ENCODE data around the gene SSC5D. TPM values are rescaled to one million over a fixed set of nuclear protein-coding genes. Genes with fewer than 3 reads are reported as not detected.

SSC5D gene
- total and polyA plus RNA-seq, 2 of the 4 experiments (the other 2 are of a cell fraction), result 1.4 to 19.1 TPM

DNA sequence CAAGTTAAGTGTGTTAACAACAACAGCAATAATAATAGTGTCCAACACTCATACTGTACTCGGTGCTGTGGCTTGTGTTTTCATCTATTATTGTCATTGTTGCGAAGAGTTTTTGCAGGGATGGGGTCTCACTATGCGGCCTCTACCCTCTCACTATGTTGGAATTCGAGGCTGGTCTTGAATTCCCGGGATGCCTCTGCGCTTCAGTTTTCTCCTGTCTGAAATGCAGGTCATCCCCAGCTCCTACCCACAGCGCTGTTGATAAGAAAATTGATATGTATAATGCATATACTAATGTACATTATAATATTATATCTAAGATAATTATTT, 62.0 kb downstream of the SSC5D start:
- Histone ChIP-seq H3K4me3 (ENCODE audit: insufficient read depth, low read depth, low read length) (no peak overlapping the region), H2BK15ac (ENCODE audit: low read depth, low read length) (peak overlapping the region; percentile 85; the same call in 2 of the 3 replicates), H3K4me2 (ENCODE audit: low read depth, low read length) (peak overlapping the region; percentile 27), H3K27me3 (ENCODE audit: control insufficient read depth, insufficient read depth, low read length) (no peaks in the 10 kb centered on the region), H3K4ac (ENCODE audit: low read depth, low read length) (peak overlapping the region; percentile 90), H3K27ac (ENCODE audit: insufficient read depth, low read length) (peak overlapping the region; percentile 84), H2BK20ac (ENCODE audit: low read depth, low read length) (peak overlapping the region; percentile 89), H2AFZ (replicated peaks; ENCODE audit: low read length, poor library complexity) (peak overlapping the region; percentile 92), H2BK120ac (ENCODE audit: low read depth, low read length) (peak overlapping the region; percentile 96), H4K8ac (ENCODE audit: low read depth in 2 of 2, low read length in 2 of 2) (peak overlapping the region; percentile 48 to 84), H4K5ac (ENCODE audit: low read depth, low read length) (peak overlapping the region; percentile 96), H3K79me1 (ENCODE audit: low read depth in 1 of 2, low read length in 2 of 2) (no peaks in the 10 kb centered on the region; a peak in 1 of 4 replicates), H3K4me1 (ENCODE audit: control insufficient read depth, insufficient read depth, low read length) (peaks cover 34% of the 10 kb centered on the region), H3K36me3 (ENCODE audit: control insufficient read depth, insufficient read depth, low read length) (no peaks in the 10 kb centered on the region), H3K23ac (ENCODE audit: low read depth, low read length) (peak overlapping the region; percentile 94), H2AK5ac (ENCODE audit: low read depth, low read length) (peak overlapping the region; percentile 96), H2BK5ac (ENCODE audit: low read depth, low read length, poor library complexity, severe bottlenecking) (peak overlapping the region; percentile 97), H3K14ac (replicated peaks; ENCODE audit: low read depth, low read length) (peak overlapping the region; percentile 96), H3K9me1 (ENCODE audit: insufficient read depth, low read length) (peaks cover 15% of the 10 kb centered on the region), H2AK9ac (replicated peaks; ENCODE audit: low read depth, low read length, poor library complexity) (peak overlapping the region; percentile 80), H4K20me1 (ENCODE audit: insufficient read depth, low read length) (no peaks in the 10 kb centered on the region), H4K91ac (ENCODE audit: insufficient read depth, low read depth, low read length) (peak overlapping the region; percentile 97), H3K9me3 (ENCODE audit: control insufficient read depth, insufficient read depth, low read length) (no peaks in the 10 kb centered on the region), H3K18ac (ENCODE audit: low read depth, low read length) (peak overlapping the region; percentile 97), H3K56ac (ENCODE audit: extremely low read depth, insufficient read depth, low read length) (no peak overlapping the region), H3K9ac (ENCODE audit: low read depth, low read length) (peak overlapping the region; percentile 45)
- in situ Hi-C loops (cut with MboI; ENCODE audit: low sequenced_read_pairs), result no loop called here
- no TSS peak for BruUV-seq (replicated peaks)
- DNase-seq (no peak), ATAC-seq (ENCODE audit: low read depth) (no peak)
- no CpG with 5 or more reads among the region's 7 CpGs for WGBS, 2 experiments (ENCODE audit: extremely low coverage in 2 of 2, insufficient read length in 1 of 2)
- dilution Hi-C loops (cut with HindIII; ENCODE audit: low sequenced_read_pairs, unreplicated experiment), result no loop called here
- CTCF ChIA-PET, result interaction anchor here (0.5 to 0.7 kb wide), 2 partner anchors 18 to 21 kb away, joined by 6 to 7 read pairs; no protein-coding TSS in a partner anchor
- intact Hi-C loops (cut with micrococcal nuclease), result no loop called here
- no peak for TF ChIP-seq RCOR1 (IDR thresholded peaks at IDR 0.05; ENCODE audit: insufficient replicate concordance, low read length)
- TF ChIP-seq FOS (IDR thresholded peaks at IDR 0.05; ENCODE audit: low read depth, low read length), result no peak
- TF ChIP-seq BHLHE40 (IDR thresholded peaks at IDR 0.05; ENCODE audit: low read depth, low read length), result no peak
- no peak for TF ChIP-seq SMC3 (IDR thresholded peaks at IDR 0.05; ENCODE audit: low read depth, low read length)
- no peak for TF ChIP-seq NFE2L2 (IDR thresholded peaks at IDR 0.05; ENCODE audit: low read depth, low read length)
- TF ChIP-seq RAD21 (IDR thresholded peaks at IDR 0.05; ENCODE audit: low read length), result no peak
- TF ChIP-seq MAZ (IDR thresholded peaks at IDR 0.05; ENCODE audit: borderline replicate concordance, low read depth, low read length), result no peak
- TF ChIP-seq, protein P1, sequence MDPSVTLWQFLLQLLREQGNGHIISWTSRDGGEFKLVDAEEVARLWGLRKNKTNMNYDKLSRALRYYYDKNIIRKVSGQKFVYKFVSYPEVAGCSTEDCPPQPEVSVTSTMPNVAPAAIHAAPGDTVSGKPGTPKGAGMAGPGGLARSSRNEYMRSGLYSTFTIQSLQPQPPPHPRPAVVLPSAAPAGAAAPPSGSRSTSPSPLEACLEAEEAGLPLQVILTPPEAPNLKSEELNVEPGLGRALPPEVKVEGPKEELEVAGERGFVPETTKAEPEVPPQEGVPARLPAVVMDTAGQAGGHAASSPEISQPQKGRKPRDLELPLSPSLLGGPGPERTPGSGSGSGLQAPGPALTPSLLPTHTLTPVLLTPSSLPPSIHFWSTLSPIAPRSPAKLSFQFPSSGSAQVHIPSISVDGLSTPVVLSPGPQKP (IDR thresholded peaks at IDR 0.05; ENCODE audit: borderline replicate concordance, low read depth, low read length), result no peak
- no peak for TF ChIP-seq CEBPB (IDR thresholded peaks at IDR 0.05; ENCODE audit: low read depth, low read length)
- no peak for TF ChIP-seq POLR2A (IDR thresholded peaks at IDR 0.05; ENCODE audit: low read depth, low read length)
- no peak for TF ChIP-seq USF2 (IDR thresholded peaks at IDR 0.05; ENCODE audit: low read depth, low read length)
- TF ChIP-seq MAFK (IDR thresholded peaks at IDR 0.05; ENCODE audit: low read depth, low read length), result no peak
- POLR2A ChIA-PET (ENCODE audit: unreplicated experiment), result no interaction called here

All from IMR-90 (cell line).